Measurements from ENCODE around the gene CACNA2D3. TPM values are rescaled to one million over a fixed set of nuclear protein-coding genes. Genes with fewer than 3 reads are reported as not detected.

Gene CACNA2D3
- polyA plus RNA-seq, 1 donor (not counting 4 experiments of a cell fraction or from before 2014, with no cell fraction given): 0.08 TPM

DNA sequence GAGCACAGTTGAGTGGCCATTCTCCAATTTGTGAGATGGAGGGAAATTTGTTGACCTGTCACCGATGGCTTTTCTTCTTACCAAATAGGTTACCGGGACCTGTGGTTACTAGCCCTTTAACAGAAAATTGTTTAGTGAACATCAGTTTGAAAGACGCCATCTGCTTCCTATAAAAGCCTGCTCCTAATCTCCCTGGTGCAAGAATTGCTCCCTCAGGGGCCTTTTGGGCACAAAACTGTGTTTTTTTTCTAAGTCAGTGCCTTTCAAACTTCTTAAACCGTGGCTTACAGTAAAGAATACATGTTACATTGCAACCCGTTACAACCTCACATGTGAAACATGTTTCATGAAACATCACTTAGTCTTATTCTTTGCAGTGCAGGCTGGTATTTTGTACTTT, 15.0 kb downstream of the CACNA2D3 start:
- H3K9ac ChIP-seq (ENCODE audit: control insufficient read depth, extremely low read depth, insufficient read depth, low read length): no peak overlapping the region
- H3K4me1 ChIP-seq (ENCODE audit: control insufficient read depth, extremely low read depth, insufficient read depth, low read length): no peaks in the 10 kb centered on the region
- dilution Hi-C loops (cut with MboI; ENCODE audit: extremely low pct_ligation_motif_present, low sequenced_read_pairs): no loop called here
- no peaks in the 10 kb centered on the region for H4K20me1 ChIP-seq (ENCODE audit: control insufficient read depth, extremely low read depth, insufficient read depth, low read length)
- H3K4me2 ChIP-seq (ENCODE audit: control insufficient read depth, extremely low read depth, insufficient read depth, low read depth, low read length): no peak overlapping the region
- no peak overlapping the region for H3K27ac ChIP-seq (ENCODE audit: control insufficient read depth, insufficient read depth, low read length)
- no peak overlapping the region for H2AFZ ChIP-seq (ENCODE audit: control insufficient read depth, low read length)
- no peaks in the 10 kb centered on the region for H3K9me1 ChIP-seq (ENCODE audit: control insufficient read depth, extremely low read depth, insufficient read depth, low read length)
- no peaks in the 10 kb centered on the region for H3K9me3 ChIP-seq (ENCODE audit: control insufficient read depth, low read depth, low read length)
- H3K27me3 ChIP-seq (ENCODE audit: control insufficient read depth, extremely low read depth, insufficient read depth, low read length): peaks cover 5% of the 10 kb centered on the region
- TF ChIP-seq EZH2 (IDR thresholded peaks at IDR 0.05; ENCODE audit: low read length): no peak
- TF ChIP-seq, protein P1, sequence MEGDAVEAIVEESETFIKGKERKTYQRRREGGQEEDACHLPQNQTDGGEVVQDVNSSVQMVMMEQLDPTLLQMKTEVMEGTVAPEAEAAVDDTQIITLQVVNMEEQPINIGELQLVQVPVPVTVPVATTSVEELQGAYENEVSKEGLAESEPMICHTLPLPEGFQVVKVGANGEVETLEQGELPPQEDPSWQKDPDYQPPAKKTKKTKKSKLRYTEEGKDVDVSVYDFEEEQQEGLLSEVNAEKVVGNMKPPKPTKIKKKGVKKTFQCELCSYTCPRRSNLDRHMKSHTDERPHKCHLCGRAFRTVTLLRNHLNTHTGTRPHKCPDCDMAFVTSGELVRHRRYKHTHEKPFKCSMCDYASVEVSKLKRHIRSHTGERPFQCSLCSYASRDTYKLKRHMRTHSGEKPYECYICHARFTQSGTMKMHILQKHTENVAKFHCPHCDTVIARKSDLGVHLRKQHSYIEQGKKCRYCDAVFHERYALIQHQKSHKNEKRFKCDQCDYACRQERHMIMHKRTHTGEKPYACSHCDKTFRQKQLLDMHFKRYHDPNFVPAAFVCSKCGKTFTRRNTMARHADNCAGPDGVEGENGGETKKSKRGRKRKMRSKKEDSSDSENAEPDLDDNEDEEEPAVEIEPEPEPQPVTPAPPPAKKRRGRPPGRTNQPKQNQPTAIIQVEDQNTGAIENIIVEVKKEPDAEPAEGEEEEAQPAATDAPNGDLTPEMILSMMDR (optimal IDR thresholded peaks at IDR 0.05 in 1 of 3, IDR thresholded peaks at IDR 0.05 in 1 of 3, conservative IDR thresholded peaks at IDR 0.05 in 1 of 3; ENCODE audit: extremely low read depth in 1 of 3, insufficient read depth in 2 of 3, low read length in 3 of 3): no peak
- no peak overlapping the region for H3K4me3 ChIP-seq (ENCODE audit: control insufficient read depth in 2 of 3, extremely low read depth in 1 of 3, insufficient read depth in 2 of 3, low read depth in 1 of 3, low read length in 3 of 3)
- H3K36me3 ChIP-seq (ENCODE audit: control insufficient read depth in 2 of 2, extremely low read depth in 1 of 2, insufficient read depth in 2 of 2, low read length in 2 of 2): no peaks in the 10 kb centered on the region
- DNase-seq (ENCODE audit: low read depth, low spot score): no peak
- FAIRE-seq: no peak
- no peaks in the 10 kb centered on the region for H3K79me2 ChIP-seq (ENCODE audit: control insufficient read depth, insufficient read depth, low read length)

GRCh38 chr3:54138937-54139547, 16.7 kb downstream of the CACNA2D3 start:
- TF ChIP-seq, protein P1 (optimal IDR thresholded peaks at IDR 0.05 in 1 of 3, IDR thresholded peaks at IDR 0.05 in 1 of 3, conservative IDR thresholded peaks at IDR 0.05 in 1 of 3; ENCODE audit: extremely low read depth in 1 of 3, insufficient read depth in 2 of 3, low read length in 3 of 3): no peak
- no peak for TF ChIP-seq EZH2 (IDR thresholded peaks at IDR 0.05; ENCODE audit: low read length)
- Histone ChIP-seq H3K27ac (ENCODE audit: control insufficient read depth, insufficient read depth, low read length) (no peak overlapping the region), H3K4me1 (ENCODE audit: control insufficient read depth, extremely low read depth, insufficient read depth, low read length) (no peaks in the 10 kb centered on the region), H3K4me2 (ENCODE audit: control insufficient read depth, extremely low read depth, insufficient read depth, low read depth, low read length) (no peak overlapping the region), H3K9me3 (ENCODE audit: control insufficient read depth, low read depth, low read length) (no peaks in the 10 kb centered on the region), H3K4me3 (ENCODE audit: control insufficient read depth in 2 of 3, extremely low read depth in 1 of 3, insufficient read depth in 2 of 3, low read depth in 1 of 3, low read length in 3 of 3) (no peak overlapping the region), H4K20me1 (ENCODE audit: control insufficient read depth, extremely low read depth, insufficient read depth, low read length) (no peaks in the 10 kb centered on the region), H3K27me3 (ENCODE audit: control insufficient read depth, extremely low read depth, insufficient read depth, low read length) (peaks cover 5% of the 10 kb centered on the region), H3K9me1 (ENCODE audit: control insufficient read depth, extremely low read depth, insufficient read depth, low read length) (no peaks in the 10 kb centered on the region), H3K9ac (ENCODE audit: control insufficient read depth, extremely low read depth, insufficient read depth, low read length) (no peak overlapping the region), H2AFZ (ENCODE audit: control insufficient read depth, low read length) (no peak overlapping the region), H3K36me3 (ENCODE audit: control insufficient read depth in 2 of 2, extremely low read depth in 1 of 2, insufficient read depth in 2 of 2, low read length in 2 of 2) (no peaks in the 10 kb centered on the region), H3K79me2 (ENCODE audit: control insufficient read depth, insufficient read depth, low read length) (no peaks in the 10 kb centered on the region)
- dilution Hi-C loops (cut with MboI; ENCODE audit: extremely low pct_ligation_motif_present, low sequenced_read_pairs): no loop called here
- no peak for DNase-seq (ENCODE audit: low read depth, low spot score)
- no peak for FAIRE-seq
